ENCODE results near the gene DUSP8. TPM values are rescaled to one million over a fixed set of nuclear protein-coding genes. Genes with fewer than 3 reads are reported as not detected.
"Not testable (repeated sequence)": the region's sequence is repeated elsewhere in the genome, so short reads cannot be mapped to it uniquely, and the experiment has no call there.

DUSP8 gene
- total RNA-seq, 1 experiment from 2014 or later: 14.0 TPM

GRCh38 chr11:1607156-1607845 is 35.2 kb upstream of the DUSP8 start:
- H3K4me3 Mint-ChIP-seq (ENCODE audit: low read depth, unreplicated experiment); BruUV-seq (replicated peaks); H3K27ac Mint-ChIP-seq (ENCODE audit: unreplicated experiment); intact Hi-C loops (cut with micrococcal nuclease; ENCODE audit: unreplicated experiment); DNase-seq; CTCF ChIA-PET; H3K36me3 Mint-ChIP-seq (ENCODE audit: insufficient read depth, unreplicated experiment); H3K4me1 Mint-ChIP-seq (ENCODE audit: low read depth, unreplicated experiment); H3K9me3 Mint-ChIP-seq (ENCODE audit: low read depth, unreplicated experiment): not testable (repeated sequence)
- H3K27me3 Mint-ChIP-seq (ENCODE audit: unreplicated experiment): peaks cover 88% of the 10 kb centered on the region

DNA sequence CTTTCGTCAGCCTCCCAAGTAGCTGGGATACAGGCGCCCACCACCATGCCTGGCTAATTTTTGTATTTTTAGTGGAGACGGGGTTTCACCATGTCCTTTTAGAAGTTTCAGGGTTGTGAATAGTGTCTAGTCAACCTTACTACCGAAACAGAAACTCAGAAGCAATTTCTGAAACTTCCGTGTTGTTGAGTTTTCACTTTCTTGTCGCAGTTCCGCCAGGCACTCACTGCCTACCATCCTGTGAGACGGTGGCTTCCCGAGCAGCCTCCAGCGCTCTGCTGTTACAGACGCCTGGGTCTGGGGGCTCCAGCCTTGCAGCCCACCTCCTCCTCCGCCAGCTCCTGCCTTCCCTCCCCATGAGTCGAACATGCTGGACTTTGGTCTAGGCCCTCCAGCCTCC is 33.9 kb upstream of the DUSP8 start:
- H3K27me3 Mint-ChIP-seq (ENCODE audit: unreplicated experiment): peaks cover 88% of the 10 kb centered on the region
- H3K9me3 Mint-ChIP-seq (ENCODE audit: low read depth, unreplicated experiment); BruUV-seq (replicated peaks); H3K4me1 Mint-ChIP-seq (ENCODE audit: low read depth, unreplicated experiment); DNase-seq; H3K4me3 Mint-ChIP-seq (ENCODE audit: low read depth, unreplicated experiment); H3K36me3 Mint-ChIP-seq (ENCODE audit: insufficient read depth, unreplicated experiment); H3K27ac Mint-ChIP-seq (ENCODE audit: unreplicated experiment); intact Hi-C loops (cut with micrococcal nuclease; ENCODE audit: unreplicated experiment): not testable (repeated sequence)
- CTCF ChIA-PET: interaction anchor here (1.0 to 1.1 kb wide), 2 partner anchors 11 to 26 kb away, joined by 3 read pairs; no protein-coding TSS in a partner anchor

DNA sequence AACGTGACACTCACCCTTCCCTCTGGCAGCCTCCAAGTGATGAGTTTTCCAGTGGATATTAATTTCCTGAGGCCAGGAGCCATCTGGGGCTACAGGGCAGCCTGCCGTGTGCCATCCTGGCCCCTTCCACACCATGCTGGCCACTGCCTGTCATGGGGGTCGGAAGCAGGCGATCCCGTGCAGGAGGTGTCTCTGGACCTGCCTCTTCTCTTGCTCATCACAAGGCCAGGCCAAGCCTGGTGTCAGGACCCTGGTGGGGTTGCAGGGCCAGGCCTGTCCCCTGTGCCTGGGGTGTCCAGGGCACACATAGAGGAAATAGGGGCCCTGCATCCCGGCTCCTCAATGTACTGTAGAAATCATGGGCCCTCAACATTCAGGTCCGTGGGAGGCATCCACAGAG is 32.6 kb upstream of the DUSP8 start:
- no peaks in the 10 kb centered on the region for H3K9me3 Mint-ChIP-seq (ENCODE audit: low read depth, unreplicated experiment)
- BruUV-seq (replicated peaks): no TSS peak
- TF ChIP-seq, protein P1, sequence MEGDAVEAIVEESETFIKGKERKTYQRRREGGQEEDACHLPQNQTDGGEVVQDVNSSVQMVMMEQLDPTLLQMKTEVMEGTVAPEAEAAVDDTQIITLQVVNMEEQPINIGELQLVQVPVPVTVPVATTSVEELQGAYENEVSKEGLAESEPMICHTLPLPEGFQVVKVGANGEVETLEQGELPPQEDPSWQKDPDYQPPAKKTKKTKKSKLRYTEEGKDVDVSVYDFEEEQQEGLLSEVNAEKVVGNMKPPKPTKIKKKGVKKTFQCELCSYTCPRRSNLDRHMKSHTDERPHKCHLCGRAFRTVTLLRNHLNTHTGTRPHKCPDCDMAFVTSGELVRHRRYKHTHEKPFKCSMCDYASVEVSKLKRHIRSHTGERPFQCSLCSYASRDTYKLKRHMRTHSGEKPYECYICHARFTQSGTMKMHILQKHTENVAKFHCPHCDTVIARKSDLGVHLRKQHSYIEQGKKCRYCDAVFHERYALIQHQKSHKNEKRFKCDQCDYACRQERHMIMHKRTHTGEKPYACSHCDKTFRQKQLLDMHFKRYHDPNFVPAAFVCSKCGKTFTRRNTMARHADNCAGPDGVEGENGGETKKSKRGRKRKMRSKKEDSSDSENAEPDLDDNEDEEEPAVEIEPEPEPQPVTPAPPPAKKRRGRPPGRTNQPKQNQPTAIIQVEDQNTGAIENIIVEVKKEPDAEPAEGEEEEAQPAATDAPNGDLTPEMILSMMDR (IDR thresholded peaks at IDR 0.05; ENCODE audit: unreplicated experiment): no peak
- peaks cover 88% of the 10 kb centered on the region for H3K27me3 Mint-ChIP-seq (ENCODE audit: unreplicated experiment)
- H3K4me1 Mint-ChIP-seq (ENCODE audit: low read depth, unreplicated experiment): no peaks in the 10 kb centered on the region
- H3K27ac Mint-ChIP-seq (ENCODE audit: unreplicated experiment): no peak overlapping the region
- intact Hi-C loops (cut with micrococcal nuclease; ENCODE audit: unreplicated experiment): no loop called here
- no peak overlapping the region for H3K4me3 Mint-ChIP-seq (ENCODE audit: low read depth, unreplicated experiment)
- DNase-seq: no peak
- H3K36me3 Mint-ChIP-seq (ENCODE audit: insufficient read depth, unreplicated experiment): no peaks in the 10 kb centered on the region
- CTCF ChIA-PET: interaction anchor here (1.1 kb wide), 1 partner anchor 28 kb away, joined by 3 read pairs; no protein-coding TSS in a partner anchor

- Mint-ChIP-seq H3K4me3 (ENCODE audit: low read depth, unreplicated experiment) (no peak overlapping the region), H3K4me1 (ENCODE audit: low read depth, unreplicated experiment) (no peaks in the 10 kb centered on the region), H3K36me3 (ENCODE audit: insufficient read depth, unreplicated experiment) (no peaks in the 10 kb centered on the region), H3K27me3 (ENCODE audit: unreplicated experiment) (peaks cover 88% of the 10 kb centered on the region), H3K27ac (ENCODE audit: unreplicated experiment) (no peak overlapping the region), H3K9me3 (ENCODE audit: low read depth, unreplicated experiment) (no peaks in the 10 kb centered on the region)
- DNase-seq: no peak
- intact Hi-C loops (cut with micrococcal nuclease; ENCODE audit: unreplicated experiment): no loop called here
- TF ChIP-seq, protein P1 (IDR thresholded peaks at IDR 0.05; ENCODE audit: unreplicated experiment): no peak
- no TSS peak for BruUV-seq (replicated peaks)
- CTCF ChIA-PET: no interaction called here
Measured at GRCh38 chr11:1604181-1604580, 32.1 kb upstream of the DUSP8 start.

DNA sequence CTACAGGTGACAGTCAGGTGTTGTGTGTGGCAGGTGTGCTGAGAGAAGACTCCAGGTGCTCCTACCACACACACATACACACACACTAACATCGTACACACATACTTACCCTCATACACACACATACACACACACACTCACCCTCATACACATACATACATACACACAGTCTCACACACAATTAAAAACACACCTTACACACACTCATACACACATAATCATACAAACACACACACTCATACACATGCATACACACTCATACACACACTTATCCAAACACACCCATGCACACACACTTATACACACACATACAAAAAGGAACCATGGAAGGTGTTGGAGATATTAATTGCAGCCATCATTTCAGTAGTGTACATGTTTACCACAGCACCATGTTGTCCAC is 31.6 kb upstream of the DUSP8 start:
- H3K27me3 Mint-ChIP-seq (ENCODE audit: unreplicated experiment): peaks cover 88% of the 10 kb centered on the region

DNA sequence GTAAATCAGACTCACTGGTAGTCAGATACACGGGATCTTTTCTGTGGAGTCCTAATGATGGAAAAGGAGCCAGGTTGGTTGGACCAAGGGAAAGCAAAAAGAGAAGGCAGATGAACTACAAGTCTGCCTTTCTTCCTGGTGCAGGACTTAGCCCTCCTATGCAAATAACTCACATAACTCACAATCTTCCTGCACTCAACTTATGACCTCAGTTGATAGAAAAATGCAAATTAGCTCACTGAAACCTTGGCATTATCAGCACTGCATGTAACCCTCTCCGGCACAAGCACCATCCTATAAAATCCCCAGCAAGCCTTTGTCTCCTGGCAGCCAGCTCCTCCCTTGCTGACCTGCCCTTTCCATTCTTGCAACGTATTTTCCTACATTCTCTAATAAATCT is 29.6 kb upstream of the DUSP8 start:
- intact Hi-C loops (cut with micrococcal nuclease; ENCODE audit: unreplicated experiment); H3K27ac Mint-ChIP-seq (ENCODE audit: unreplicated experiment); H3K4me1 Mint-ChIP-seq (ENCODE audit: low read depth, unreplicated experiment); H3K4me3 Mint-ChIP-seq (ENCODE audit: low read depth, unreplicated experiment); BruUV-seq (replicated peaks); CTCF ChIA-PET; H3K9me3 Mint-ChIP-seq (ENCODE audit: low read depth, unreplicated experiment); H3K36me3 Mint-ChIP-seq (ENCODE audit: insufficient read depth, unreplicated experiment); DNase-seq: not testable (repeated sequence)
- H3K27me3 Mint-ChIP-seq (ENCODE audit: unreplicated experiment): peaks cover 88% of the 10 kb centered on the region

More for the DNA sequence above, 31.6 kb upstream of the DUSP8 start:
- BruUV-seq (replicated peaks): no TSS peak
- DNase-seq: no peak
- CTCF ChIA-PET: no interaction called here
- H3K4me1 Mint-ChIP-seq (ENCODE audit: low read depth, unreplicated experiment): no peaks in the 10 kb centered on the region
- no peak overlapping the region for H3K4me3 Mint-ChIP-seq (ENCODE audit: low read depth, unreplicated experiment)
- intact Hi-C loops (cut with micrococcal nuclease; ENCODE audit: unreplicated experiment): no loop called here
- no peak overlapping the region for H3K27ac Mint-ChIP-seq (ENCODE audit: unreplicated experiment)
- TF ChIP-seq, protein P1 (IDR thresholded peaks at IDR 0.05; ENCODE audit: unreplicated experiment): no peak
- H3K36me3 Mint-ChIP-seq (ENCODE audit: insufficient read depth, unreplicated experiment): no peaks in the 10 kb centered on the region
- H3K9me3 Mint-ChIP-seq (ENCODE audit: low read depth, unreplicated experiment): no peaks in the 10 kb centered on the region
